Effector memory CD4-positive, alpha-beta T cell (primary cell): ENCODE measurements around the gene ARRDC1.

Source experiments
- DNase-seq, 3 donors: peaks; one replicate each; pipeline ENCODE4 v3.0.0-alpha.2; 2020
- H3K27ac ChIP-seq: 2 replicates; pipeline ENCODE4 v1.7.0; 2013; ENCODE audit warnings: mild to moderate bottlenecking, low read length, moderate library complexity; ENCODE audit not compliant: insufficient read depth, poor library complexity, severe bottlenecking
- H3K27me3 ChIP-seq: replicated peaks from 2 replicates; pipeline ENCODE4 v1.7.0; 2013; ENCODE audit warnings: mild to moderate bottlenecking, low read length; ENCODE audit not compliant: insufficient read depth, control insufficient read depth, poor library complexity, severe bottlenecking
- H3K36me3 ChIP-seq: 2 replicates; pipeline ENCODE4 v1.7.0; 2013; ENCODE audit warnings: mild to moderate bottlenecking, low read length, moderate library complexity; ENCODE audit not compliant: control insufficient read depth, insufficient read depth
- H3K4me1 ChIP-seq: 2 replicates; pipeline ENCODE4 v1.7.0; 2013; ENCODE audit warnings: low read length, mild to moderate bottlenecking; ENCODE audit not compliant: control insufficient read depth, insufficient read depth, poor library complexity, severe bottlenecking
- H3K4me3 ChIP-seq: 2 replicates; pipeline ENCODE4 v1.7.0; 2013; ENCODE audit warnings: low read length, low read depth, mild to moderate bottlenecking; ENCODE audit not compliant: insufficient read depth, poor library complexity, severe bottlenecking
- H3K9me3 ChIP-seq: 2 replicates; pipeline ENCODE4 v1.7.0; 2013; ENCODE audit warnings: mild to moderate bottlenecking, low read length, moderate library complexity; ENCODE audit not compliant: control insufficient read depth

Gene ARRDC1

GRCh38 chr9:137638680-137639079 lies 33.2 kb downstream of the ARRDC1 start:
- H3K9me3 ChIP-seq = no peaks in the 10 kb centered on the region
- no peak overlapping the region for H3K4me3 ChIP-seq
- H3K27me3 ChIP-seq = no peaks in the 10 kb centered on the region
- peaks cover 10% of the 10 kb centered on the region for H3K4me1 ChIP-seq
- H3K27ac ChIP-seq = no peak overlapping the region
- H3K36me3 ChIP-seq = peaks cover 3% of the 10 kb centered on the region
- no peak for DNase-seq

- H3K4me3 ChIP-seq = peak overlapping the region; percentile 16
- peaks cover 3% of the 10 kb centered on the region for H3K36me3 ChIP-seq
- no peak for DNase-seq
- H3K4me1 ChIP-seq = peaks cover 10% of the 10 kb centered on the region
- H3K27ac ChIP-seq = peak overlapping the region; percentile 47
- H3K9me3 ChIP-seq = no peaks in the 10 kb centered on the region
- no peaks in the 10 kb centered on the region for H3K27me3 ChIP-seq
These were observed 34.0 kb downstream of the ARRDC1 start for GRCh38 chr9:137639303-137640051.

- H3K9me3 ChIP-seq = no peaks in the 10 kb centered on the region
- peaks cover 10% of the 10 kb centered on the region for H3K4me1 ChIP-seq
- H3K27me3 ChIP-seq = no peaks in the 10 kb centered on the region
- no peak overlapping the region for H3K4me3 ChIP-seq
- no peak for DNase-seq
- no peak overlapping the region for H3K27ac ChIP-seq
- H3K36me3 ChIP-seq = peaks cover 3% of the 10 kb centered on the region
These were observed 35.4 kb downstream of the ARRDC1 start for GRCh38 chr9:137640862-137641261.

DNA sequence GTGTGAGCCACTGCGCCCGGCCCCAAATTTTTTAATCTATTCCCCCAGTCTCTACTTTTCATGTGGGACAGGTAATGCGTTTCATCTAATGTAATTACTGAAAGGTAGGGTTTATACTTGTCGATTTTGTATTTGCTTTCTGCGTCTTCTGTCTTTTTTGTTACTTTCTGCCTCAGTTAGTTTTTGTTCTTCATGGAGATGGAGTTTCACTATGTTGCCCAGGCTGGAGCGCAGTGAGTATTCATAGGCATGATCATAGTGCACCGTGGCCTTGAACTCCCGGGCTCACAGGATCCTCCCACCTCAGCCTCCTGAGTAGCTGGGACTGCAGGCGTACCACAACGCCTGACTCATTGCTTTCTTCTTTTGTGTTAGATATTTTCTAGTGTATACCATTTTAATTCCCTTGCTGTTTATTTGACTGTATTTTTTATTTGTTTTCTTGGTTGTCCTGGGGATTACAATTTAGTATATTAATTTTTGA lies 36.7 kb downstream of the ARRDC1 start:
- Histone ChIP-seq H3K9me3 (no peaks in the 10 kb centered on the region), H3K4me1 (peaks cover 10% of the 10 kb centered on the region), H3K27ac (no peak overlapping the region), H3K4me3 (no peak overlapping the region), H3K27me3 (no peaks in the 10 kb centered on the region), H3K36me3 (peaks cover 5% of the 10 kb centered on the region)
- no peak for DNase-seq

DNA sequence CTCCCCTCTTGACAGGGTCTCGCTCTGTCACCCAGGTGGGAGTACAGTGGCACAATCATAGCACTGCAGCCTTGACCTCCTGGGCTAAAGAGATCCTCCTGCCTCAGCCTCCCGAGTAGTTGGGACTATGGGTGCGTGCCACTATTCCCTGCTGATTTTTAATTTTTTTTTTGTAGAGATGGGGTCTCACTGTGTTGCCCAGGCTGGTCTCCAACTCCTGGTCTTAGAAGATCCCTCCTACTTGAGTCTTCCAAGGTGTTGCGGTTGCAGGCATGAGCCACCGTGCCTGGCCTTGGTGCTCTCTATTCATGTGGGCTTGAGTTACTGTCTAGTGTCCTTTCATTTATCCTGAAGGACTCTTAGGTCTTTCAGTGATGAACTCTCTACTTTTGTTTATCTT lies 37.4 kb downstream of the ARRDC1 start:
- no peak overlapping the region for H3K27ac ChIP-seq
- no peaks in the 10 kb centered on the region for H3K27me3 ChIP-seq
- H3K36me3 ChIP-seq = peaks cover 5% of the 10 kb centered on the region
- H3K4me3 ChIP-seq = no peak overlapping the region
- H3K9me3 ChIP-seq = no peaks in the 10 kb centered on the region
- peaks cover 10% of the 10 kb centered on the region for H3K4me1 ChIP-seq
- DNase-seq = no peak

DNA sequence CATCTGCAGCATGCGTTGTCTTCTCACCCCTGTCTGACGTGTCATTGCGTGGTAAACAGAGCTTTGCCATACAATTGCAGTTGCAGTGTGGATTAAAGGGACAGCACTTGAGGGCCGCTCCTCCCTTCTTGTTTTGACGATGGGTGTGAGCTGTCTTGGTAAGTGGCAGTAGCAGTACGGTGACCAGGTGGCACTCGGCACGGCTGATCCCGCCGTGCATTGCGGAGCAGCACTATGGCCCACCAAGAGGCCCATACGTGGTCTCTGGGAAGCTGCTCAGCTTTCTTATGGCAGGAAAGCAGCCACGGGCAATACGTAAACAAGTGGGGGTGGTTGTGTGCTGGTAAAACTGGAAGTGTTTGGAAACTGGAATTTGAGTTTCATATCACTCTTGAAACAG lies 38.4 kb downstream of the ARRDC1 start:
- H3K36me3 ChIP-seq = peaks cover 10% of the 10 kb centered on the region
- H3K27ac ChIP-seq = no peak overlapping the region
- no peaks in the 10 kb centered on the region for H3K27me3 ChIP-seq
- no peaks in the 10 kb centered on the region for H3K9me3 ChIP-seq
- H3K4me3 ChIP-seq = no peak overlapping the region
- DNase-seq = no peak
- H3K4me1 ChIP-seq = peaks cover 10% of the 10 kb centered on the region

- H3K4me1 ChIP-seq = peaks cover 2% of the 10 kb centered on the region
These were observed 39.7 kb downstream of the ARRDC1 start for GRCh38 chr9:137645211-137645610.

GRCh38 chr9:137646341-137646740 lies 40.9 kb downstream of the ARRDC1 start:
- no peak overlapping the region for H3K4me3 ChIP-seq
- no peaks in the 10 kb centered on the region for H3K27me3 ChIP-seq
- peaks cover 10% of the 10 kb centered on the region for H3K36me3 ChIP-seq
- H3K9me3 ChIP-seq = no peaks in the 10 kb centered on the region
- no peak for DNase-seq
- H3K27ac ChIP-seq = no peak overlapping the region
- no peaks in the 10 kb centered on the region for H3K4me1 ChIP-seq

More at GRCh38 chr9:137645211-137645610, 39.7 kb downstream of the ARRDC1 start:
- no peak overlapping the region for H3K27ac ChIP-seq
- no peaks in the 10 kb centered on the region for H3K9me3 ChIP-seq
- no peak overlapping the region for H3K4me3 ChIP-seq
- H3K27me3 ChIP-seq = no peaks in the 10 kb centered on the region
- H3K36me3 ChIP-seq = peaks cover 10% of the 10 kb centered on the region
- DNase-seq = no peak

DNA sequence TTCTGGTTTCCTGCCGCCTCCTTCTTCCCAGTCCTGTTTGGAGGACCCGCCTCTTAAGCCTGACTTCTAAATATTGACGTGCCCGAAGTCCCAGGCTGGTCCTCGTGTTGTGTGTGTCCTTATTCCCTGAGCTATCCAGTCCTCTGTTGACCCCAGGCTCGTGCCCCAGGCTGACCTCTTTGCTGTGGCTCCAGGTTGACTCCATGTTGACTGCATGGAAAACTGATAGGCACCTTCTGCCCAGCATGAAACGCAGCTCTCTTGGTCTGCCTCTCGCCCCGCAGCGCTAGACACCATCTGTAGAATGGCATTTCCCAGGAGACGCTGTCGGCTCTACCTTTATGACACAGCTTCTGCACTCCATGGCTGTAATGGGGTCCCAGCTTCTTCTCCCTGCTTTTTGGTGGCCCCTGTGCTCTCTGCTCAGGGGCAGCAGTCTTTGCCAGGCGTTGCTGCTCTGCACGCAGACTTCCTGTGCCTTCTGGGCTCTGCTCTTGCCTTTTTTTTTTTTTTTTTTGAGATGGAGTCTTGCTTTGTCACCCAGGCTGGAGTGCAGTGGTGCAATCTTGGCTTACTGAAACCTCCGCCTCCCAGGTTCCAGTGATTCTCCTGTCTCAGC lies 41.7 kb downstream of the ARRDC1 start:
- peaks cover 14% of the 10 kb centered on the region for H3K36me3 ChIP-seq
- no peak overlapping the region for H3K27ac ChIP-seq
- no peak overlapping the region for H3K4me3 ChIP-seq
- no peaks in the 10 kb centered on the region for H3K9me3 ChIP-seq
- no peaks in the 10 kb centered on the region for H3K27me3 ChIP-seq
- no peak for DNase-seq
- H3K4me1 ChIP-seq = no peaks in the 10 kb centered on the region

DNA sequence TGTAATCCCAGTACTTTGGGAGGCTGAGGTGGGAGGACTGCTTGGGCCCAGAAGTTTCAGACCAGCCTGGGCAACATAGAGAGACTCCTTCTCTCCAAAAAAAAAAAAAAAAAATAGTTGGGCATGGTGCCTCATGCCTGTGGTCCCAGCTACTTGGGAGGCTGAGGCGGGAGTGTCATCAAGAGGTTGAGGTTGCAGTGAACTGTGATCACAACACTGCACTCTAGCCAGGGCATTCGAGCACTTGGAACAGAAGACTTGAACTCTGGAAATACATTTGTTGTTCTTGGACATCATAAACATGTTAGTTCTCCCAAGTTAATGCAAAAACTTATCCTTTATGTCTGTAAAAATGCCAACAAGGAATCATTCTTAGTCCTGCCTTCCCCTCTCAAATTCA lies 42.9 kb downstream of the ARRDC1 start:
- Histone ChIP-seq H3K36me3 (peaks cover 14% of the 10 kb centered on the region), H3K27ac (no peak overlapping the region), H3K4me3 (no peak overlapping the region), H3K27me3 (no peaks in the 10 kb centered on the region), H3K4me1 (no peaks in the 10 kb centered on the region), H3K9me3 (no peaks in the 10 kb centered on the region)
- no peak for DNase-seq
